GM18868 (cell line): Measurements from ENCODE around the gene C3.
"Not testable (repeated sequence)": the region's sequence is repeated elsewhere in the genome, so short reads cannot be mapped to it uniquely, and the experiment has no call there.

ENCODE experiments used
- ATAC-seq: cut with Tn5 transposase; IDR thresholded peaks from one replicate; pipeline ENCODE4 v1.9.1; 2021; ENCODE audit warnings: mild to moderate bottlenecking, moderate library complexity; ENCODE audit not compliant: unreplicated experiment

The C3 gene

DNA sequence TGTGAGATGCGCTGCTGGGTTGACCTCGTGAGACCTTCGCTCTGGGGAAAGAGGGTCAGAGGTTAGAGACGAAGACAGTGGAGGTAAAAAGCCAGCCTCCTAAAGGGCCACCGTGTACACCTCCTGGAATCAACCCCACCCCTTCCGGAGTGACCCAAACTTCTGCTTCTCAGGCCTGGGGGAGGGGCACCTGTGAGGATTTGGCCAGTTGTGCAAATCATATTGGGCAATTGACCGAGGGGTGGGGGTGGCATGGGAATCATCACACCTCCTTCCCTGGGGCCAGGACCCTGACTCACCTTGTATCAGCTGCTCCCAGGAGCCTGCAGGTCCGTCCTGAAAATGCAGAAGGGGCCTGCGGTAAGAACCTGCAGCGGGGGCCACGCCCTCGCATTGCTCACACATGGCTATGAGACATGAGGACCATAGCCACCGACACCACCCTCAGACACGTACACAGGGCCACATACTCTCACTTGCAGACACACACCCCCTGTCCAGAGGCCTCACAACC is 53.3 kb downstream of the C3 start:
- no peak for ATAC-seq

DNA sequence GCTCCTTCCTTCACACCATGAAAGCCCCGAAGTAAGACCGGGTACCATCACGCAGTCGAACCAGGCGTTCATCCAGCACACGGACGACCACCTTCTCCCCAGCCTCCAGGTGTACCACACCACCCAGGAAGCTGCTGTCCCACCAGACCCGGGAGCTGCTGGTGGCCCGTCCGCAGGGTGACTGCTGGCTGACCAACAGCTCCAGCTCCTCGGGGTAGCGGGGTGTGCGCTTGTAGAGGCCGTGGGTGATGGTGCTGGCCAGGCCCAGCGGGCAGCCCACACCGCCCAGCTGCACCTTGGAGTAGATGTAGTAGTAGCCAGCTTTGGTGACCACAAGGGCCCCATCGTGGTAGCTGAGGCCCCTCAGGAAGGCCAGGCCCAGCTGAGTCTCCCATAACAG is 55.5 kb downstream of the C3 start:
- ATAC-seq = no peak

- no peak for ATAC-seq
Measured at GRCh38 chr19:6663236-6664201, 56.9 kb downstream of the C3 start.

DNA sequence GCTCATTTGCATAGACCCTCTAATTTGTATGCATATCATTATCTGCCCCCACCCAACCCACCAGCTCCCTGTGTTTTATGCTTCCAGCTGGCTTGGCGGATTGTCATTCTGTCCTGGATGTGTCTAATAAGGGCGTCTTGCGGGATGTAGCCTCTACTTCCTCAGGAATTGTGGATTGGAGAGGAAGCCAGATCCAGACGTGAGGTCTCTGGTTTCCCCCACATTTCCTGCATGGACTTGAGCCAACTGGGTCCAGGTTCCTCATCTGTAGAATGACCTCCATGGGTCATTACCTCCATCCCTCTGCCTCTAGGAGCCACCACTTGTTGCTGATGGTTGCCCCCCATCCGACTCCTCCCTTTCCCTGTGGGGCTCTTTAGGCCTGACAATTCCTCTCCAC is 57.7 kb downstream of the C3 start:
- no peak for ATAC-seq

DNA sequence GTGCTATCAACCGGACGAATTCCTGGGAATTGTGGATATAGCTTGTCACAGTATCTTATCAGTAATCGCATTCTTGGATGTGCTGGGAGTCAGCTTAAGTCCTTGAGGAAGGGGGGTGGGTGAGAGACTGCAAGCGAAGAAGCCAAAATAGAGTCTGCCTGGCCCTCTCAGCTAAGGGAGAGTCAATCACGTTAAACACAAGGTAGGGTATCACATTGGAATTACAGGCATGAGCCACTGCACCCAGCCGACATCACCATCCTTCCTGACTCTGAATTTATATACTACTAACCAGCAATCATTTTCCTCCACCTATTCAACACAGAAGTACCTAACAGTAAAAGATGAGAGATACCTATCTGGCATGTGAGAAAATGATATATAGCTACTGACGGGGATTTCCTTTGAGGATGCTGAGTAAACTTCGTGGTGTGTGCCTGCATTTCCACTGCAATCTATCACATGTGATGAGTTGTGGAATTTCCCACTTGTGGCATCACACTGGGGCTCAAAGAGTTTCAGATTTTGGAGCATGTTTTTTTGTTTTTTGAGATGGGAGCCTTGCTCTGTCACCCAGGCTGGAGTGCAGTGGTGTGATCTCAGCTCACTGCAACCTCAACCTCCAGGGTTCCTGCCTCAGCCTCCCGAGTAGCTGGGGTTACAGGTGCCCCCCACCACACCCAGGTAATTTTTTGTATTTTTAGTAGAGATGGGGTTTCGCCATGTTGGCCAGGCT is 58.8 kb downstream of the C3 start:
- not testable (repeated sequence) for ATAC-seq

- no peak for ATAC-seq
Measured at GRCh38 chr19:6660930-6661329, 59.5 kb downstream of the C3 start.

- ATAC-seq = not testable (repeated sequence)
Measured at GRCh38 chr19:6656390-6656789, 64.1 kb downstream of the C3 start.

DNA sequence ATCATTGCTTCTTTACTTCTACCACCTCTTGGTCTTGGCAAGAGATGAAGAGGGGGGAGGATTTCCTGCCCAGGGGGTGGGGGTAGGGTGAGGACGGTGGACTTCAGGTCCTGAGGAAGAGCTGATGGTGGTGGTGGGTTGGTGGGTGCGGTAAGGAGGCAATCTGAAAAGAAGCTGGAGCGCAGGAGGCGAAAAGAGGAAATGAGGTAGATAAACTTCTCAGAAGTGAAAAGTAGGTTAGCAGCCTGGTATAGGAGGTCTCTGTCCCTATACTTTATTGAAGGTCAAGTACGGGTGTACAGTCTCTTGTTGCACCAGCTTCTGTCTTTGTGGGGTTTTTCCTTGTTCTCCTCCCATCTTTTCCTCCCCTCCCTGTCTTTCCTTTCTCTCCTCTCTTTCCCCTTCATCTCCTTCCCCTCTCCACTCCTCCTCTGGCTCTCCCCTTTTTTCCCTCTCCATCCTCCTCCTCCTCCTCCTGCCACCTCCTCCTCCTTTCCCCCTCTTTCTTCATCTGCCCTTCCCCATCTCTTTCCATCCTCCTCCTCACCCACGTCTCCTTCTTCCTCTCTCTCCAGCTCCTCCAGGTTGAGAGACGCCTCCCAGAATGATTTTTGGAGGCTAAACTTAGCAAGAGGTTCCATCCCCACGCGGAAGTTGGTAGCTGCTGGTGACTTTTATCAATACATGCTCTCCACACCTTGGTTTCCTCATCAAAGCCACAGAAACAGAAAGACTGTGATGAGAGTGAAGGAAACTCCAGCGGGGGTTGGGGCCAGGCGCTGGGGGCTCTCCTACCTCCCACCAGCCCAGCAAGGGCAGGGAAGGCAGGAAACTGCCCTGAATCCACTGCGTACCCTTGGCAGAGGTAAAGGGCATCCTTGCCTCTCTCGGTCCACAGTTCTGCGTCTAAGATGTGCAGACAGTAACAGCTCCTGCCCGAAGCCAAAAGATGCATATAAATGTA is 65.8 kb downstream of the C3 start:
- no peak for ATAC-seq

DNA sequence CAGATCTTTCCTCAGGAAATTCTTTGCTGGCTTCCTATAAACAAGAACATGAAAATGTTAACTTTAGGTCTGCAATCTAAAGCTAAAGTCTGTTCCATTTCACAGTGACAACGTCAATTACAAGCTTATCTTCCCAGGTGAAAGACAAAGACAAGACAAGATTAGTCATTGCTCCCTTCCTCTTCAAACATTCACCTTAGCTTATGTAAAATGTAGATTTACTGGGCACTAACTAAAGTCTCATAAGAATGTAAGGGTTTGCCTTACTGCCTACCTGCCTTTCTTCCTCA is 67.7 kb downstream of the C3 start:
- ATAC-seq = no peak

GRCh38 chr19:6651965-6652804 is 68.3 kb downstream of the C3 start:
- ATAC-seq = no peak

GRCh38 chr19:6649185-6649584 is 71.3 kb downstream of the C3 start:
- no peak for ATAC-seq

DNA sequence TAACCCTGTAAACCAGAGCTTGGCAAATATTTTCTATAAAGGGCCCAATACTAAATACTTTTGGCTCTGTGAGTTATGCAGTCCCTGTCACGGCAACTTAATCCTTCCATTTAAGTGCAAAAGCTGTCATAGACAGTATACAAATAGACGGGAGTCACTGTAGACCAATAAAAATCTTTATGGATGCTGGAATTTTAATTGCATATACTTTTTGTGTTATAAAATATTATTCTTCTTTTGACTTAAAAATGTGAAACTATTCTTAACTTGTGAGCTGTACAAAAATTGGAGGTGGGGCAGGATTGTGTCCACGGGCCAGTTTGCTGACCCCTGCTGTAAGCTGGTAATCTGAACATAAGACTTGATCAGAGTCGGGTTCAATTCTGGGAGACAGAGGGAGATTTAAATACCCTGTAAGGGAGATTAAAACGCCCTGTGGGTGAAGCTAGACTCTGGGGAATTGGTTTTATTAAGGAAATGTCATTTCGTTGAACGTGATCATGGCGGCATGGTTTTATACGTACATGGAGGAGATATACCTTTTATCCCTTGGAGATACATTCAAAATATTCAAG is 72.2 kb downstream of the C3 start:
- no peak for ATAC-seq

DNA sequence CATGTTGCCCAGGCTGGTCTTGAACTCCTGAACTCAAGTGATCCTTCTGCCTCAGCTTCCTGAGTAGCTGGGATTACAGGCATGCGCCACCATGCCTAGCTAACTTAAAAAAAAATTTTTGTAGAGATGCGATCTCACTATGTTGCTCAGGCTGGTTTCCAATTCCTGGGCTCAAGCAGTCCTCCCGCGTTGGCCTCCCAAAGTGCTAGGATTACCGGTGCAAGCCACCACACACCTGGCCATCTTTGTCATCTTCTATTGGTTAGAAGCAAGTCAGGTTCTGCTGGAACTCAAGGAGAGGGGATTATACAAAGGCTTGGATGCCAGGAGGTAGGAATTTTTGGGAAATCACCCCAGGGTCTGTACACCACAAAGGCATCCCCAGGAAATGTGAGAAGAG is 75.7 kb downstream of the C3 start:
- no peak for ATAC-seq

DNA sequence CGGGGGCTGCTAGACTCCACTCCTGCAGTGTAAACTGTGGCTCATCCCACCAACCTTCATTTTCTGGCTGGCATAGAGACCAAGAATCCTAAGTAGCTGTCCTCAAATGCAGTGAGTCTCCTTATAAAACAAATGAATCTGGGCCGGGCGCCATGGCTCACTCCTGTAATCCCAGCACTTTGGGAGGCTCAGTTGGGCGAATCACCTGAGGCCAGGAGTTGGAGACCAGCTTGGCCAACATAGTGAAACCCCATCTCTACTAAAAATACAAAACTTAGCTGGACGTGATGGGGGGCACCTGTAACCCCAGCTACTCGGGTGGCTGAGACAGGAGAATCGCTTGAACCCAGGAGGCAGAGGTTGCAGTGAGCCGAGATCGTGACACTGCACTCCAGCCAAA is 80.1 kb downstream of the C3 start:
- ATAC-seq = not testable (repeated sequence)

- no peak for ATAC-seq
Measured at GRCh38 chr19:6639439-6639838, 81.0 kb downstream of the C3 start.

DNA sequence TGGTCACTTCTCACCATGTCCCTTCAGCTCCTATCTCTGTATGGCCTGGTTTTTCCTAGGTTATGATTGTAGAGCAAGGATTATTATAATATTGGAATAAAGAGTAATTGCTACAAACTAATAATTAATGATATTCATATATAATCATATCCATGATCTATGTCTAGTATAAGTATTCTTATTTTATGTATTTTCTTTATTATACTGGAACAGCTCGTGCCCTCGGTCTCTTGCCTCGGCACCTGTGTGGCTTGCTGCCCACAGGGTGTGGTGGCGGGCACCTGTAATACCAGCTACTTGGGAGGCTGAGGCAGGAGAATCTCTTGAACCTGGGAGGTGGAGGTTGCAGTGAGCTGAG is 87.0 kb downstream of the C3 start:
- not testable (repeated sequence) for ATAC-seq

- not testable (repeated sequence) for ATAC-seq
Measured at GRCh38 chr19:6632747-6633455, 87.5 kb downstream of the C3 start.

DNA sequence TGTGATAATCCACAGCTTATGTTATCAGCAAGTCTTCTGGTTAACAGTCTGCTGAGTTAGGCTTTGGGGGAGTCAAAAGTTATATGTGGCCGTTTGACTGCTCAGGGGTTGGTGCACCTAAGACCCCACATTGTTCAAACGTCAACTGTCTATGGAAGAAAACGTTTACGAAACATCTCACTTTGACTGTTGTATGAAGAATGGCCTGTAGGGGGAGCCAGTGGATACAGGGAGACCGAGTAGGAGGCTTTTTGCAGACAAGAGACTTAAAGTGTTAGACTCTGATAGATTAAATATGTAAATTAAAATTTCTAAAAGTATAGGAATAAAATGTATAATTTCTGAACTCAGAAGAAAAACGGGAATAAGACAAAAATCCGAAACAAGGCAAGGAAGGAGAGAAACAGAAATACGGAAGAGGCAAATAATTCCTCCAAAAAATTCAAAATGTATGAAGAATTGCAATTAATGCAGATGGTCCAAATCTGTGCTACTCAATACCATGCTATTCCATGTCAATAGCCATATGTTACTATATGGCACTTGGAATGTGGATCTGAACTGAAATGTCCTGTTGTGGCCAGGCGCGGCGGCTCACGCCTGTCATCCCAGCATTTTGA is 88.3 kb downstream of the C3 start:
- no peak for ATAC-seq
